Neuronal stem cell (in vitro differentiated cells): ENCODE data around the gene OGFOD3.

Experiments
- DNase-seq: peaks from one replicate; pipeline ENCODE4 v3.0.0-alpha.2; 2013; ENCODE audit warnings: low spot score
- H2AFZ ChIP-seq: one replicate; pipeline ENCODE4 v1.6.1; 2013; ENCODE audit warnings: mild to moderate bottlenecking, low read length, inconsistent platforms
- H2AK5ac ChIP-seq: 2 replicates; pipeline ENCODE4 v1.6.1; 2013; ENCODE audit warnings: low read depth, mild to moderate bottlenecking, inconsistent platforms, low read length, moderate library complexity, mixed read lengths
- H2BK120ac ChIP-seq: 2 replicates; pipeline ENCODE4 v1.6.1; 2013; ENCODE audit warnings: low read depth, mild to moderate bottlenecking, inconsistent platforms, low read length, moderate library complexity, mixed read lengths
- H2BK12ac ChIP-seq: one replicate; pipeline ENCODE4 v1.6.1; 2013; ENCODE audit warnings: low read length, inconsistent platforms
- H2BK15ac ChIP-seq: 2 replicates; pipeline ENCODE4 v1.6.1; 2013; ENCODE audit warnings: mild to moderate bottlenecking, low read length, inconsistent platforms, mixed read lengths
- H2BK5ac ChIP-seq: one replicate; pipeline ENCODE4 v1.6.1; 2013; ENCODE audit warnings: inconsistent platforms, mild to moderate bottlenecking, low read length, moderate library complexity
- H3K14ac ChIP-seq: one replicate; pipeline ENCODE4 v1.6.1; 2013; ENCODE audit warnings: low read length, inconsistent platforms
- H3K18ac ChIP-seq: 2 replicates; pipeline ENCODE4 v1.6.1; 2013; ENCODE audit warnings: low read length, inconsistent platforms
- H3K23ac ChIP-seq: 2 replicates; pipeline ENCODE4 v1.6.1; 2013; ENCODE audit warnings: low read depth, mild to moderate bottlenecking, mixed read lengths, low read length, inconsistent platforms; ENCODE audit not compliant: poor library complexity
- H3K27ac ChIP-seq: replicated peaks from 3 replicates; pipeline ENCODE4 v1.5.1; 2013; ENCODE audit warnings: low read length, inconsistent platforms
- H3K27me3 ChIP-seq, 3 experiments: 2 replicates each; pipeline ENCODE4 v1.6.1; 2013; ENCODE audit warnings: low read length in 3 of 3, mild to moderate bottlenecking in 2 of 3, inconsistent platforms in 1 of 3, low read depth in 1 of 3, mixed read lengths in 1 of 3, moderate library complexity in 1 of 3; ENCODE audit not compliant: control insufficient read depth in 3 of 3, insufficient read depth in 3 of 3
- H3K36me3 ChIP-seq, 2 donors: replicated peaks in 1 of 2; 2 replicates each; pipeline ENCODE4 v1.6.1; 2013; ENCODE audit warnings: low read length in 2 of 2; ENCODE audit not compliant: control insufficient read depth in 2 of 2, insufficient read depth in 2 of 2
- H3K4ac ChIP-seq: 2 replicates; pipeline ENCODE4 v1.6.1; 2013; ENCODE audit warnings: inconsistent platforms, mild to moderate bottlenecking, low read length, moderate library complexity
- H3K4me1 ChIP-seq, 2 donors: 1 replicate in 1 of 2; 2 replicates in 1 of 2; pipeline ENCODE4 v1.6.1; 2013; ENCODE audit warnings: low read length in 2 of 2, low read depth in 1 of 2; ENCODE audit not compliant: control insufficient read depth in 2 of 2, insufficient read depth in 1 of 2
- H3K4me2 ChIP-seq: one replicate; pipeline ENCODE4 v1.6.1; 2013; ENCODE audit warnings: mild to moderate bottlenecking, low read length, inconsistent platforms; ENCODE audit not compliant: insufficient read depth, poor library complexity, severe bottlenecking
- H3K4me3 ChIP-seq, 2 donors: 2 replicates each; pipeline ENCODE4 v1.5.1; 2013; ENCODE audit warnings: low read length in 2 of 2, mild to moderate bottlenecking in 2 of 2, inconsistent platforms in 1 of 2, moderate library complexity in 1 of 2
- H3K79me1 ChIP-seq: one replicate; pipeline ENCODE4 v1.6.1; 2013; ENCODE audit warnings: low read depth, mild to moderate bottlenecking, inconsistent platforms, low read length, moderate library complexity
- H3K9ac ChIP-seq: one replicate; pipeline ENCODE4 v1.6.1; 2013; ENCODE audit warnings: mild to moderate bottlenecking, low read depth, low read length, inconsistent platforms; ENCODE audit not compliant: poor library complexity
- H3K9me3 ChIP-seq, 2 donors: replicated peaks in 1 of 2; 2 replicates each; pipeline versions ENCODE3 to v1.6.1; 2013; ENCODE audit warnings: low read length in 2 of 2, mild to moderate bottlenecking in 2 of 2, inconsistent platforms in 1 of 2, low read depth in 1 of 2, mixed read lengths in 1 of 2, moderate library complexity in 1 of 2; ENCODE audit not compliant: control insufficient read depth in 2 of 2, insufficient read depth in 1 of 2
- H4K8ac ChIP-seq: one replicate; pipeline ENCODE4 v1.6.1; 2013; ENCODE audit warnings: low read depth, mild to moderate bottlenecking, inconsistent platforms, low read length, moderate library complexity
- H4K91ac ChIP-seq: one replicate; pipeline ENCODE4 v1.6.1; 2013; ENCODE audit warnings: low read length, low read depth, mild to moderate bottlenecking, inconsistent platforms; ENCODE audit not compliant: poor library complexity
- WGBS, 2 donors: extraction: QIAGEN DNeasy Blood & Tissue Kit; methylation state at CpG; one replicate each; pipeline ENCODE4 v1.1.7; 2013; ENCODE audit warnings: missing lambda C conversion rate in 2 of 2, mixed read lengths in 1 of 2; ENCODE audit not compliant: insufficient read length in 2 of 2, insufficient replicate concordance in 1 of 2; ENCODE audit errors: extremely low coverage in 2 of 2; 5-methylcytosine and 5-hydroxymethylcytosine counted together

The OGFOD3 gene

GRCh38 chr17:82350182-82351030, 68.0 kb downstream of the OGFOD3 start:
- Histone ChIP-seq H3K4me2 (no peak overlapping the region), H3K18ac (no peak overlapping the region), H3K4me3 (no peak overlapping the region), H3K27me3 (peaks cover 0 to 16% (median 0%) of the 10 kb centered on the region in 3 experiments), H2BK12ac (no peak overlapping the region), H3K79me1 (no peaks in the 10 kb centered on the region), H4K91ac (no peak overlapping the region), H2BK15ac (no peak overlapping the region), H3K9me3 (no peaks in the 10 kb centered on the region), H3K23ac (peak overlapping the region; percentile 47), H3K9ac (peak overlapping the region; percentile 9), H3K4ac (no peak overlapping the region), H4K8ac (no peak overlapping the region), H3K27ac (no peak overlapping the region), H3K4me1 (peaks cover 2 to 4% of the 10 kb centered on the region in 2 donors), H2AFZ (no peak overlapping the region), H3K14ac (no peak overlapping the region), H2AK5ac (peak overlapping the region; percentile 47), H2BK120ac (no peak overlapping the region), H3K36me3 (no peaks in the 10 kb centered on the region), H2BK5ac (no peak overlapping the region)
- WGBS, 2 donors = no CpG with 5 or more reads among the region's 28 CpGs
- DNase-seq = no peak

GRCh38 chr17:82349287-82349701, 69.1 kb downstream of the OGFOD3 start:
- Histone ChIP-seq H3K18ac (no peak overlapping the region), H3K27ac (no peak overlapping the region), H2BK5ac (no peak overlapping the region), H3K4ac (no peak overlapping the region), H2AK5ac (peak overlapping the region; percentile 75), H2BK12ac (no peak overlapping the region), H3K4me2 (no peak overlapping the region), H2AFZ (peak overlapping the region; percentile 45), H3K4me1 (peaks cover 11 to 14% of the 10 kb centered on the region in 2 donors), H3K79me1 (no peaks in the 10 kb centered on the region), H4K91ac (no peak overlapping the region), H3K27me3 (peaks cover 0 to 16% (median 0%) of the 10 kb centered on the region in 3 experiments), H3K9ac (no peak overlapping the region), H2BK120ac (no peak overlapping the region), H3K9me3 (no peaks in the 10 kb centered on the region), H4K8ac (no peak overlapping the region), H2BK15ac (peak overlapping the region; percentile 94), H3K36me3 (no peaks in the 10 kb centered on the region), H3K4me3 (no peak overlapping the region), H3K14ac (no peak overlapping the region), H3K23ac (no peak overlapping the region)
- WGBS, 2 donors = no CpG with 5 or more reads among the region's 11 CpGs
- no peak for DNase-seq

- H2BK12ac ChIP-seq = no peak overlapping the region
- H3K27me3 ChIP-seq = peaks cover 0 to 16% (median 0%) of the 10 kb centered on the region in 3 experiments
- no peak overlapping the region for H3K4me3 ChIP-seq
- no peak overlapping the region for H3K18ac ChIP-seq
- H3K27ac ChIP-seq = no peak overlapping the region
- peaks cover 12 to 16% of the 10 kb centered on the region in 2 donors for H3K4me1 ChIP-seq
- H3K79me1 ChIP-seq = no peaks in the 10 kb centered on the region
- H2BK5ac ChIP-seq = no peak overlapping the region
- no peak overlapping the region for H4K8ac ChIP-seq
- peak overlapping the region; percentile 94 for H2BK15ac ChIP-seq
- H3K9me3 ChIP-seq = no peaks in the 10 kb centered on the region
- H3K23ac ChIP-seq = no peak overlapping the region
- peak overlapping the region; percentile 75 for H2AK5ac ChIP-seq
- no peak overlapping the region for H3K4me2 ChIP-seq
- H4K91ac ChIP-seq = no peak overlapping the region
- H3K4ac ChIP-seq = no peak overlapping the region
- no peak overlapping the region for H2AFZ ChIP-seq
- H3K36me3 ChIP-seq = no peaks in the 10 kb centered on the region
- no peak overlapping the region for H2BK120ac ChIP-seq
- no peak overlapping the region for H3K14ac ChIP-seq
- no peak overlapping the region for H3K9ac ChIP-seq
- WGBS, 2 donors = no CpG with 5 or more reads among the region's 11 CpGs
- no peak for DNase-seq
Measured at GRCh38 chr17:82348866-82349265, 69.5 kb downstream of the OGFOD3 start.

GRCh38 chr17:82348434-82348833, 70.0 kb downstream of the OGFOD3 start:
- Histone ChIP-seq H3K23ac (no peak overlapping the region), H3K9me3 (no peaks in the 10 kb centered on the region), H4K91ac (no peak overlapping the region), H4K8ac (no peak overlapping the region), H3K9ac (no peak overlapping the region), H2BK120ac (no peak overlapping the region), H2AFZ (no peak overlapping the region), H3K4me3 (no peak overlapping the region), H2BK12ac (no peak overlapping the region), H3K36me3 (no peaks in the 10 kb centered on the region), H2BK15ac (no peak overlapping the region), H3K18ac (no peak overlapping the region), H2AK5ac (peak overlapping the region; percentile 40), H3K4me2 (no peak overlapping the region), H2BK5ac (no peak overlapping the region), H3K4ac (no peak overlapping the region), H3K4me1 (peaks cover 12 to 17% of the 10 kb centered on the region in 2 donors), H3K27ac (no peak overlapping the region), H3K79me1 (no peaks in the 10 kb centered on the region), H3K14ac (no peak overlapping the region), H3K27me3 (peaks cover 0 to 16% (median 0%) of the 10 kb centered on the region in 3 experiments)
- DNase-seq = no peak
- no CpG with 5 or more reads among the region's 9 CpGs for whole genome bisulfite sequencing, 2 donors
